Measurements from ENCODE around the gene FCGR3A. TPM values are rescaled to one million over a fixed set of nuclear protein-coding genes. Genes with fewer than 3 reads are reported as not detected.
"Not testable (repeated sequence)": the region's sequence is repeated elsewhere in the genome, so short reads cannot be mapped to it uniquely, and the experiment has no call there.

FCGR3A gene
- polyA plus RNA-seq (2013, experiment 1 of 2), result not detected
- 0.25 TPM for polyA plus RNA-seq (2013, experiment 2 of 2)

- Histone ChIP-seq H3K36me3 (ENCODE audit: control insufficient read depth, insufficient read depth, low read length) (no peaks in the 10 kb centered on the region), H3K27ac (ENCODE audit: low read depth, low read length, severe bottlenecking) (no peak within 1 kb of the TSS), H3K9me3 (ENCODE audit: control insufficient read depth, low read length) (no peaks in the 10 kb centered on the region), H3K4me1 (ENCODE audit: control insufficient read depth, insufficient read depth, low read length, poor library complexity, severe bottlenecking) (no peaks in the 10 kb centered on the region), H3K4me3 (ENCODE audit: extremely low read depth, insufficient read depth, low read length, poor library complexity, severe bottlenecking) (no peak within 1 kb of the TSS)
- WGBS, 2 experiments (ENCODE audit: insufficient coverage in 2 of 2), result no CpG with 5 or more reads among the region's 2 CpGs
Measured at GRCh38 chr1:161549652-161550051, at the start of gene FCGR3A. TSS of gene FCGR3A (minus strand) at chr1:161549818. CDS start at chr1:161549736, 82 bp downstream.

- H3K4me3 ChIP-seq (ENCODE audit: extremely low read depth, insufficient read depth, low read length, poor library complexity, severe bottlenecking); H3K27ac ChIP-seq (ENCODE audit: low read depth, low read length, severe bottlenecking); H3K36me3 ChIP-seq (ENCODE audit: control insufficient read depth, insufficient read depth, low read length); H3K4me1 ChIP-seq (ENCODE audit: control insufficient read depth, insufficient read depth, low read length, poor library complexity, severe bottlenecking); H3K9me3 ChIP-seq (ENCODE audit: control insufficient read depth, low read length): not testable (repeated sequence)
- WGBS, 2 experiments (ENCODE audit: insufficient coverage in 2 of 2), result no CpG with 5 or more reads among the region's 3 CpGs
Measured at GRCh38 chr1:161597077-161597476, 47.5 kb upstream of the FCGR3A start.

- H3K36me3 ChIP-seq (ENCODE audit: control insufficient read depth, insufficient read depth, low read length); H3K4me1 ChIP-seq (ENCODE audit: control insufficient read depth, insufficient read depth, low read length, poor library complexity, severe bottlenecking); H3K4me3 ChIP-seq (ENCODE audit: extremely low read depth, insufficient read depth, low read length, poor library complexity, severe bottlenecking); H3K9me3 ChIP-seq (ENCODE audit: control insufficient read depth, low read length): not testable (repeated sequence)
- WGBS, 2 experiments (ENCODE audit: insufficient coverage in 2 of 2), result no CpG with 5 or more reads among the region's 2 CpGs
- peak overlapping the region; percentile 29 for H3K27ac ChIP-seq (ENCODE audit: low read depth, low read length, severe bottlenecking)
Measured at GRCh38 chr1:161595583-161595982, 46.0 kb upstream of the FCGR3A start.

GRCh38 chr1:161595173-161595572 is 45.6 kb upstream of the FCGR3A start:
- 100% methylated on average over 1 of the region's 2 CpGs; no CpG with 5 or more reads in 1 of the 2 experiments for WGBS, 2 experiments (ENCODE audit: insufficient coverage in 2 of 2)
- not testable (repeated sequence) for H3K4me1 ChIP-seq (ENCODE audit: control insufficient read depth, insufficient read depth, low read length, poor library complexity, severe bottlenecking); H3K36me3 ChIP-seq (ENCODE audit: control insufficient read depth, insufficient read depth, low read length); H3K4me3 ChIP-seq (ENCODE audit: extremely low read depth, insufficient read depth, low read length, poor library complexity, severe bottlenecking); H3K9me3 ChIP-seq (ENCODE audit: control insufficient read depth, low read length)
- H3K27ac ChIP-seq (ENCODE audit: low read depth, low read length, severe bottlenecking), result peak overlapping the region; percentile 29

- peak overlapping the region; percentile 45 for H3K27ac ChIP-seq (ENCODE audit: low read depth, low read length, severe bottlenecking)
- 40 to 70% methylated on average over 1 to 3 of the region's 4 CpGs for WGBS, 2 experiments (ENCODE audit: insufficient coverage in 2 of 2)
- not testable (repeated sequence) for H3K4me1 ChIP-seq (ENCODE audit: control insufficient read depth, insufficient read depth, low read length, poor library complexity, severe bottlenecking); H3K36me3 ChIP-seq (ENCODE audit: control insufficient read depth, insufficient read depth, low read length); H3K9me3 ChIP-seq (ENCODE audit: control insufficient read depth, low read length); H3K4me3 ChIP-seq (ENCODE audit: extremely low read depth, insufficient read depth, low read length, poor library complexity, severe bottlenecking)
Measured at GRCh38 chr1:161594269-161594984, 44.8 kb upstream of the FCGR3A start.

GRCh38 chr1:161593092-161593755 is 43.6 kb upstream of the FCGR3A start:
- not testable (repeated sequence) for H3K9me3 ChIP-seq (ENCODE audit: control insufficient read depth, low read length); H3K4me3 ChIP-seq (ENCODE audit: extremely low read depth, insufficient read depth, low read length, poor library complexity, severe bottlenecking); H3K36me3 ChIP-seq (ENCODE audit: control insufficient read depth, insufficient read depth, low read length); H3K27ac ChIP-seq (ENCODE audit: low read depth, low read length, severe bottlenecking); H3K4me1 ChIP-seq (ENCODE audit: control insufficient read depth, insufficient read depth, low read length, poor library complexity, severe bottlenecking)
- 92 to 93% methylated on average over 6 to 8 of the region's 11 CpGs for WGBS, 2 experiments (ENCODE audit: insufficient coverage in 2 of 2)

GRCh38 chr1:161592586-161592985 is 43.0 kb upstream of the FCGR3A start:
- WGBS, 2 experiments (ENCODE audit: insufficient coverage in 2 of 2), result no CpG with 5 or more reads among the region's 3 CpGs
- H3K36me3 ChIP-seq (ENCODE audit: control insufficient read depth, insufficient read depth, low read length); H3K9me3 ChIP-seq (ENCODE audit: control insufficient read depth, low read length); H3K4me3 ChIP-seq (ENCODE audit: extremely low read depth, insufficient read depth, low read length, poor library complexity, severe bottlenecking); H3K4me1 ChIP-seq (ENCODE audit: control insufficient read depth, insufficient read depth, low read length, poor library complexity, severe bottlenecking); H3K27ac ChIP-seq (ENCODE audit: low read depth, low read length, severe bottlenecking): not testable (repeated sequence)

- H3K27ac ChIP-seq (ENCODE audit: low read depth, low read length, severe bottlenecking); H3K36me3 ChIP-seq (ENCODE audit: control insufficient read depth, insufficient read depth, low read length); H3K9me3 ChIP-seq (ENCODE audit: control insufficient read depth, low read length); H3K4me1 ChIP-seq (ENCODE audit: control insufficient read depth, insufficient read depth, low read length, poor library complexity, severe bottlenecking); H3K4me3 ChIP-seq (ENCODE audit: extremely low read depth, insufficient read depth, low read length, poor library complexity, severe bottlenecking): not testable (repeated sequence)
- WGBS, 2 experiments (ENCODE audit: insufficient coverage in 2 of 2), result 80 to 83% methylated on average over 1 of the region's 6 CpGs
Measured at GRCh38 chr1:161589920-161590319, 40.3 kb upstream of the FCGR3A start.

GRCh38 chr1:161589365-161589764 is 39.7 kb upstream of the FCGR3A start:
- not testable (repeated sequence) for H3K27ac ChIP-seq (ENCODE audit: low read depth, low read length, severe bottlenecking); H3K4me1 ChIP-seq (ENCODE audit: control insufficient read depth, insufficient read depth, low read length, poor library complexity, severe bottlenecking); H3K36me3 ChIP-seq (ENCODE audit: control insufficient read depth, insufficient read depth, low read length); H3K4me3 ChIP-seq (ENCODE audit: extremely low read depth, insufficient read depth, low read length, poor library complexity, severe bottlenecking); H3K9me3 ChIP-seq (ENCODE audit: control insufficient read depth, low read length)
- 60 to 68% methylated on average over 1 to 3 of the region's 8 CpGs for WGBS, 2 experiments (ENCODE audit: insufficient coverage in 2 of 2)

GRCh38 chr1:161588596-161588995 is 39.0 kb upstream of the FCGR3A start:
- H3K4me1 ChIP-seq (ENCODE audit: control insufficient read depth, insufficient read depth, low read length, poor library complexity, severe bottlenecking); H3K27ac ChIP-seq (ENCODE audit: low read depth, low read length, severe bottlenecking): not testable (repeated sequence)
- WGBS, 2 experiments (ENCODE audit: insufficient coverage in 2 of 2), result no CpG with 5 or more reads among the region's 6 CpGs

GRCh38 chr1:161582882-161583281 is 33.3 kb upstream of the FCGR3A start:
- no CpG with 5 or more reads among the region's 4 CpGs for WGBS, 2 experiments (ENCODE audit: insufficient coverage in 2 of 2)
- H3K27ac ChIP-seq (ENCODE audit: low read depth, low read length, severe bottlenecking), result not testable (repeated sequence)

More at GRCh38 chr1:161588596-161588995, 39.0 kb upstream of the FCGR3A start:
- not testable (repeated sequence) for H3K4me3 ChIP-seq (ENCODE audit: extremely low read depth, insufficient read depth, low read length, poor library complexity, severe bottlenecking); H3K9me3 ChIP-seq (ENCODE audit: control insufficient read depth, low read length); H3K36me3 ChIP-seq (ENCODE audit: control insufficient read depth, insufficient read depth, low read length)

More at GRCh38 chr1:161582882-161583281, 33.3 kb upstream of the FCGR3A start:
- not testable (repeated sequence) for H3K9me3 ChIP-seq (ENCODE audit: control insufficient read depth, low read length); H3K4me3 ChIP-seq (ENCODE audit: extremely low read depth, insufficient read depth, low read length, poor library complexity, severe bottlenecking); H3K4me1 ChIP-seq (ENCODE audit: control insufficient read depth, insufficient read depth, low read length, poor library complexity, severe bottlenecking); H3K36me3 ChIP-seq (ENCODE audit: control insufficient read depth, insufficient read depth, low read length)
